ENCODE results near the gene SCAMP2.
"Not testable (repeated sequence)": the region's sequence is repeated elsewhere in the genome, so short reads cannot be mapped to it uniquely, and the experiment has no call there.

The SCAMP2 gene

GRCh38 chr15:74895830-74896229, 22.7 kb upstream of the SCAMP2 start:
- TF ChIP-seq TCF4 (CRISPR knock-in tag; IDR thresholded peaks at IDR 0.05; ENCODE audit: borderline replicate concordance) (no peak), ESRRG (CRISPR knock-in tag; IDR thresholded peaks at IDR 0.05) (no peak), ISL1 (CRISPR knock-in tag; IDR thresholded peaks at IDR 0.05) (no peak)
- no peak for ATAC-seq

DNA sequence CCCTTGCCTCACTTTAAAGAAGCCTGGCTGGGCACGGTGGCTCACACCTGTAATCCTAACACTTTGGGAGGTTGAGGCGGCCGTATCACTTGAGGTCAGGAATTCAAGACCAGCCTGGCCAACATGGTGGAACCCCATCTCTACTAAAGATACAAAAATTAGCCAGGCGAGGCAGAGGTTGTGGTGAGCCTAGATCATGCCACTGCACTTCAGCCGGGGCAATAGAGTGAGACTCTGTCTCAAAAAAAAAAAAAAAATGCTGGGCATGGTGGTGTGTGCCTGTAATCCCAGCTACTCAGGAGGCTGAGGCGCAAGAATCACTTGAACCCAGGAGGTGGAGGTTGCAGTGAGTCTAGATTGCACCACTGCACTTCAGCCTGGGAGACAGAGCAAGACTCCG, 21.2 kb upstream of the SCAMP2 start:
- ATAC-seq = not testable (repeated sequence)

DNA sequence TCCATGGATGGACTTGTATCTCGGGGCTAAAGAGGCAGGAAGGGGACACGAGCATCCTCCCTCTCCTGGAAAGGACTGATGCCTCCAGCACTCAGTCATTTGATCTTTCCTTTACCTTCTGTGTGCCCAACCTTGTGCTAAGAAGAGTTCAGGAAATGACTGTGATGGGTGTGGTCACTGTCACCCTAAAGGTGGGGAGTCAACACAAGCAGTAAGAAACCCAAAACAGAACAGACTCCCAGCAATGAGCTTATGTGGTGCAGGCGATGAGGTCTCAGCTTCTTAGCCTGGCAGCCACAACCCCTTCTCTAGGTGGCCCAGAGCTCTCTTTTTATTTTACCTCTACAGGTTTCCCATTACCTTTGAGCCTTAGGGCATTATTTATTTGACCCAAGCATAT, 20.5 kb upstream of the SCAMP2 start:
- TF ChIP-seq, protein P1, sequence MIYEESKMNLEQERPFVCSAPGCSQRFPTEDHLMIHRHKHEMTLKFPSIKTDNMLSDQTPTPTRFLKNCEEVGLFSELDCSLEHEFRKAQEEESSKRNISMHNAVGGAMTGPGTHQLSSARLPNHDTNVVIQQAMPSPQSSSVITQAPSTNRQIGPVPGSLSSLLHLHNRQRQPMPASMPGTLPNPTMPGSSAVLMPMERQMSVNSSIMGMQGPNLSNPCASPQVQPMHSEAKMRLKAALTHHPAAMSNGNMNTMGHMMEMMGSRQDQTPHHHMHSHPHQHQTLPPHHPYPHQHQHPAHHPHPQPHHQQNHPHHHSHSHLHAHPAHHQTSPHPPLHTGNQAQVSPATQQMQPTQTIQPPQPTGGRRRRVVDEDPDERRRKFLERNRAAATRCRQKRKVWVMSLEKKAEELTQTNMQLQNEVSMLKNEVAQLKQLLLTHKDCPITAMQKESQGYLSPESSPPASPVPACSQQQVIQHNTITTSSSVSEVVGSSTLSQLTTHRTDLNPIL (CRISPR knock-in tag; IDR thresholded peaks at IDR 0.05; ENCODE audit: low read depth) = no peak
- TF ChIP-seq ZC3H10 (CRISPR knock-in tag; IDR thresholded peaks at IDR 0.05) (no peak), RARB (CRISPR knock-in tag; IDR thresholded peaks at IDR 0.05) (no peak), ARNTL (CRISPR knock-in tag; IDR thresholded peaks at IDR 0.05; ENCODE audit: borderline replicate concordance, low read depth) (no peak), ISL1 (CRISPR knock-in tag; IDR thresholded peaks at IDR 0.05) (no peak), ZNF70 (CRISPR knock-in tag; IDR thresholded peaks at IDR 0.05) (no peak), TCF4 (CRISPR knock-in tag; IDR thresholded peaks at IDR 0.05; ENCODE audit: borderline replicate concordance) (no peak), PPARA (CRISPR knock-in tag; IDR thresholded peaks at IDR 0.05; ENCODE audit: borderline replicate concordance) (no peak), ZFP30 (CRISPR knock-in tag; IDR thresholded peaks at IDR 0.05) (no peak), ZFP3 (CRISPR knock-in tag; IDR thresholded peaks at IDR 0.05) (no peak)
- TF ChIP-seq, protein P2, sequence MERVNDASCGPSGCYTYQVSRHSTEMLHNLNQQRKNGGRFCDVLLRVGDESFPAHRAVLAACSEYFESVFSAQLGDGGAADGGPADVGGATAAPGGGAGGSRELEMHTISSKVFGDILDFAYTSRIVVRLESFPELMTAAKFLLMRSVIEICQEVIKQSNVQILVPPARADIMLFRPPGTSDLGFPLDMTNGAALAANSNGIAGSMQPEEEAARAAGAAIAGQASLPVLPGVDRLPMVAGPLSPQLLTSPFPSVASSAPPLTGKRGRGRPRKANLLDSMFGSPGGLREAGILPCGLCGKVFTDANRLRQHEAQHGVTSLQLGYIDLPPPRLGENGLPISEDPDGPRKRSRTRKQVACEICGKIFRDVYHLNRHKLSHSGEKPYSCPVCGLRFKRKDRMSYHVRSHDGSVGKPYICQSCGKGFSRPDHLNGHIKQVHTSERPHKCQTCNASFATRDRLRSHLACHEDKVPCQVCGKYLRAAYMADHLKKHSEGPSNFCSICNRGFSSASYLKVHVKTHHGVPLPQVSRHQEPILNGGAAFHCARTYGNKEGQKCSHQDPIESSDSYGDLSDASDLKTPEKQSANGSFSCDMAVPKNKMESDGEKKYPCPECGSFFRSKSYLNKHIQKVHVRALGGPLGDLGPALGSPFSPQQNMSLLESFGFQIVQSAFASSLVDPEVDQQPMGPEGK (CRISPR knock-in tag; IDR thresholded peaks at IDR 0.05; ENCODE audit: borderline replicate concordance) = no peak
- TF ChIP-seq, protein P3, sequence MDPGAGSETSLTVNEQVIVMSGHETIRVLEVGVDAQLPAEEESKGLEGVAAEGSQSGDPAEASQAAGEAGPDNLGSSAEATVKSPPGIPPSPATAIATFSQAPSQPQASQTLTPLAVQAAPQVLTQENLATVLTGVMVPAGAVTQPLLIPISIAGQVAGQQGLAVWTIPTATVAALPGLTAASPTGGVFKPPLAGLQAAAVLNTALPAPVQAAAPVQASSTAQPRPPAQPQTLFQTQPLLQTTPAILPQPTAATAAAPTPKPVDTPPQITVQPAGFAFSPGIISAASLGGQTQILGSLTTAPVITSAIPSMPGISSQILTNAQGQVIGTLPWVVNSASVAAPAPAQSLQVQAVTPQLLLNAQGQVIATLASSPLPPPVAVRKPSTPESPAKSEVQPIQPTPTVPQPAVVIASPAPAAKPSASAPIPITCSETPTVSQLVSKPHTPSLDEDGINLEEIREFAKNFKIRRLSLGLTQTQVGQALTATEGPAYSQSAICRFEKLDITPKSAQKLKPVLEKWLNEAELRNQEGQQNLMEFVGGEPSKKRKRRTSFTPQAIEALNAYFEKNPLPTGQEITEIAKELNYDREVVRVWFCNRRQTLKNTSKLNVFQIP (CRISPR knock-in tag; IDR thresholded peaks at IDR 0.05; ENCODE audit: borderline replicate concordance, low read depth) = no peak
- no peak for ATAC-seq

GRCh38 chr15:74892931-74893330, 19.8 kb upstream of the SCAMP2 start:
- no peak for ATAC-seq
- TF ChIP-seq TCF4 (CRISPR knock-in tag; IDR thresholded peaks at IDR 0.05; ENCODE audit: borderline replicate concordance) (no peak), ZNF565 (CRISPR knock-in tag; conservative IDR thresholded peaks at IDR 0.05; ENCODE audit: low read depth) (no peak), SNAI2 (CRISPR knock-in tag; IDR thresholded peaks at IDR 0.05) (no peak), PPARA (CRISPR knock-in tag; IDR thresholded peaks at IDR 0.05; ENCODE audit: borderline replicate concordance) (no peak), ZC3H10 (CRISPR knock-in tag; IDR thresholded peaks at IDR 0.05) (no peak), ZFP30 (CRISPR knock-in tag; IDR thresholded peaks at IDR 0.05) (no peak), RARB (CRISPR knock-in tag; IDR thresholded peaks at IDR 0.05) (no peak), OSR1 (CRISPR knock-in tag; IDR thresholded peaks at IDR 0.05) (no peak), TOX (CRISPR knock-in tag; IDR thresholded peaks at IDR 0.05; ENCODE audit: borderline replicate concordance) (no peak), ARNTL (CRISPR knock-in tag; IDR thresholded peaks at IDR 0.05; ENCODE audit: borderline replicate concordance, low read depth) (no peak)
- TF ChIP-seq, protein P1 (CRISPR knock-in tag; IDR thresholded peaks at IDR 0.05; ENCODE audit: low read depth) = no peak
- TF ChIP-seq, protein P3 (CRISPR knock-in tag; IDR thresholded peaks at IDR 0.05; ENCODE audit: borderline replicate concordance, low read depth) = no peak

GRCh38 chr15:74892313-74892712, 19.1 kb upstream of the SCAMP2 start:
- TF ChIP-seq TSHZ2 (CRISPR knock-in tag; IDR thresholded peaks at IDR 0.05) (no peak), PPARA (CRISPR knock-in tag; IDR thresholded peaks at IDR 0.05; ENCODE audit: borderline replicate concordance) (no peak), RARB (CRISPR knock-in tag; IDR thresholded peaks at IDR 0.05) (no peak), ZFP30 (CRISPR knock-in tag; IDR thresholded peaks at IDR 0.05) (no peak), OSR1 (CRISPR knock-in tag; IDR thresholded peaks at IDR 0.05) (no peak), TCF4 (CRISPR knock-in tag; IDR thresholded peaks at IDR 0.05; ENCODE audit: borderline replicate concordance) (no peak)
- TF ChIP-seq, protein P1 (CRISPR knock-in tag; IDR thresholded peaks at IDR 0.05; ENCODE audit: low read depth) = no peak
- TF ChIP-seq, protein P3 (CRISPR knock-in tag; IDR thresholded peaks at IDR 0.05; ENCODE audit: borderline replicate concordance, low read depth) = no peak
- ATAC-seq = no peak

All from SK-N-SH treated with all-trans-retinoic acid at 6 μM for 48 hours (cell line).